ENCODE results near the gene MCM9. TPM values are rescaled to one million over a fixed set of nuclear protein-coding genes. Genes with fewer than 3 reads are reported as not detected.

Gene MCM9
- total and polyA plus RNA-seq, 12 donors: 1.5 to 7.8 (median 5.2) TPM

Other genes with a start within 250 kb of the MCM9 start
- gene ASF1A, start 41.0 kb downstream of the MCM9 start, total RNA-seq: 10 to 100 TPM; 15.1 to 25.5 (median 22.0) TPM
- 10 to 100 TPM; 11.7 to 27.2 TPM for gene ASF1A, start 41.0 kb downstream of the MCM9 start, polyA plus RNA-seq
- gene FAM184A, start 143.5 kb upstream of the MCM9 start, total RNA-seq: 1 to 10 TPM in 1 of 10 donors, under 1 TPM in 9; 0.16 to 1.6 (median 0.42) TPM
- gene FAM184A, start 143.5 kb upstream of the MCM9 start, polyA plus RNA-seq: 1 to 10 TPM in 1 of 2 donors, under 1 TPM in 1; 0.22 to 3.0 TPM

Measured in heart right ventricle (tissue), 12 donors.